HG02981 (cell line): ENCODE data around the gene PNPT1.
"Not testable (repeated sequence)": the region's sequence is repeated elsewhere in the genome, so short reads cannot be mapped to it uniquely, and the experiment has no call there.

Experiments used
- ATAC-seq: cut with Tn5 transposase; IDR thresholded peaks from one replicate; pipeline ENCODE4 v1.9.1; 2021; ENCODE audit warnings: mild to moderate bottlenecking, moderate library complexity; ENCODE audit not compliant: unreplicated experiment

Gene PNPT1

GRCh38 chr2:55693181-55694125 is at the start of gene PNPT1:
Gene PNPT1, minus strand, starts transcription at chr2:55693844. Its CDS starts 21 bp downstream, at chr2:55693823.
- ATAC-seq: peak; percentile 100

GRCh38 chr2:55742996-55743395 is 49.4 kb upstream of the PNPT1 start:
- no peak for ATAC-seq

GRCh38 chr2:55736019-55736536 is 42.4 kb upstream of the PNPT1 start:
- ATAC-seq: not testable (repeated sequence)

GRCh38 chr2:55734726-55735125 is 41.1 kb upstream of the PNPT1 start:
- ATAC-seq: no peak

- ATAC-seq: no peak
These were observed 39.7 kb upstream of the PNPT1 start for GRCh38 chr2:55733335-55733734.

- no peak for ATAC-seq
These were observed 39.2 kb upstream of the PNPT1 start for GRCh38 chr2:55732854-55733253.

GRCh38 chr2:55729136-55729685 is 35.6 kb upstream of the PNPT1 start:
- ATAC-seq: no peak

- no peak for ATAC-seq
These were observed 28.1 kb upstream of the PNPT1 start for GRCh38 chr2:55721596-55722215.

- ATAC-seq: no peak
These were observed 26.8 kb upstream of the PNPT1 start for GRCh38 chr2:55720417-55720816.

- ATAC-seq: no peak
These were observed 26.2 kb upstream of the PNPT1 start for GRCh38 chr2:55719852-55720251.

- peak; percentile 64 for ATAC-seq
These were observed 24.7 kb upstream of the PNPT1 start for GRCh38 chr2:55718165-55719008.

GRCh38 chr2:55715626-55716025 is 22.0 kb upstream of the PNPT1 start:
- ATAC-seq: no peak

- not testable (repeated sequence) for ATAC-seq
These were observed 21.5 kb upstream of the PNPT1 start for GRCh38 chr2:55715178-55715577.

GRCh38 chr2:55712477-55713060 is 18.9 kb upstream of the PNPT1 start:
- no peak for ATAC-seq

GRCh38 chr2:55710025-55710424 is 16.4 kb upstream of the PNPT1 start:
- ATAC-seq: no peak

- ATAC-seq: no peak
These were observed 14.1 kb upstream of the PNPT1 start for GRCh38 chr2:55707751-55708150.

- ATAC-seq: not testable (repeated sequence)
These were observed 12.6 kb upstream of the PNPT1 start for GRCh38 chr2:55706258-55706657.

GRCh38 chr2:55705027-55705653 is 11.5 kb upstream of the PNPT1 start:
- ATAC-seq: no peak

GRCh38 chr2:55703350-55703749 is 9.7 kb upstream of the PNPT1 start:
- no peak for ATAC-seq

- ATAC-seq: not testable (repeated sequence)
These were observed 904 bp downstream of the PNPT1 start for GRCh38 chr2:55692740-55693139.
